Measurements from ENCODE around the gene TMEM132A. TPM values are rescaled to one million over a fixed set of nuclear protein-coding genes. Genes with fewer than 3 reads are reported as not detected.

Gene TMEM132A
- total RNA-seq, 1 experiment from 2014 or later = 28.6 TPM

Other genes with a start within 250 kb of the TMEM132A start
- 0.17 TPM in 1 of 2 replicates, not detected in the other for gene MS4A8, start 224.8 kb upstream of the TMEM132A start, total RNA-seq (2014; rRNA removed; shearing (Covaris generic))
- gene MS4A18, start 199.7 kb upstream of the TMEM132A start, total RNA-seq (2014; rRNA removed; shearing (Covaris generic)) = not detected in 2 replicates
- not detected in 2 replicates for gene MS4A15, start 167.6 kb upstream of the TMEM132A start, total RNA-seq (2014; rRNA removed; shearing (Covaris generic))
- not detected in 2 replicates for gene MS4A10, start 139.1 kb upstream of the TMEM132A start, total RNA-seq (2014; rRNA removed; shearing (Covaris generic))
- gene CCDC86, start 82.3 kb upstream of the TMEM132A start, total RNA-seq (2014; rRNA removed; shearing (Covaris generic)) = 12.4 and 12.7 TPM in 2 replicates
- not detected in 2 replicates for gene PTGDR2, start 68.5 kb upstream of the TMEM132A start, total RNA-seq (2014; rRNA removed; shearing (Covaris generic))
- 1.5 and 2.1 TPM in 2 replicates for gene ZP1, start 56.9 kb upstream of the TMEM132A start, total RNA-seq (2014; rRNA removed; shearing (Covaris generic))
- gene PRPF19, start 17.9 kb upstream of the TMEM132A start, total RNA-seq (2014; rRNA removed; shearing (Covaris generic)) = 92.3 and 106 TPM in 2 replicates
- 43.0 and 65.6 TPM in 2 replicates for gene TMEM109, start 10.3 kb upstream of the TMEM132A start, total RNA-seq (2014; rRNA removed; shearing (Covaris generic))
- gene SLC15A3, start 27.7 kb downstream of the TMEM132A start, total RNA-seq (2014; rRNA removed; shearing (Covaris generic)) = 4.9 and 5.8 TPM in 2 replicates
- not detected in 2 replicates for gene CD6, start 47.2 kb downstream of the TMEM132A start, total RNA-seq (2014; rRNA removed; shearing (Covaris generic))
- gene CD5, start 178.0 kb downstream of the TMEM132A start, total RNA-seq (2014; rRNA removed; shearing (Covaris generic)) = not detected in 2 replicates
- 4.6 and 9.4 TPM in 2 replicates for gene VPS37C, start 237.0 kb downstream of the TMEM132A start, total RNA-seq (2014; rRNA removed; shearing (Covaris generic))

Measured in H4 (cell line).